MM.1S (cell line): ENCODE data around the gene CLDN15.

Source experiments
- CTCF ChIP-seq: fragments of 300-600 bp; sonication (generic); IDR thresholded peaks from 2 replicates; pipeline ENCODE4 v1.5.1; 2016; ENCODE audit warnings: antibody characterized with exemption, low read length, mixed read lengths
- EZH2 ChIP-seq: fragments of 300-600 bp; sonication (generic); optimal IDR thresholded peaks from 2 replicates; pipeline ENCODE3; 2017; ENCODE audit warnings: low read depth, mild to moderate bottlenecking, antibody characterized with exemption, low read length, mixed read lengths
- EZH2phosphoT487 ChIP-seq: fragments of 300-600 bp; sonication (generic); IDR thresholded peaks from 2 replicates; pipeline ENCODE4 v1.6.1; 2018; ENCODE audit warnings: antibody characterized with exemption, low read length

GRCh38 chr7:101265622-101266516 is 28.3 kb upstream of the CLDN15 start:
- TF ChIP-seq EZH2 (no peak), CTCF (no peak), EZH2phosphoT487 (no peak)
